HL-60/S4 (cell line): ENCODE measurements around the gene ADCY10.
"Not testable (repeated sequence)": the region's sequence is repeated elsewhere in the genome, so short reads cannot be mapped to it uniquely, and the experiment has no call there.

ENCODE experiments used
- in situ Hi-C: fragments of 300-500 bp; cut with MboI; formaldehyde crosslinking; loops from 2 replicates; pipeline ENCODE4 v1.14.3; 2022; ENCODE audit warnings: low sequenced_read_pairs

ADCY10 gene

DNA sequence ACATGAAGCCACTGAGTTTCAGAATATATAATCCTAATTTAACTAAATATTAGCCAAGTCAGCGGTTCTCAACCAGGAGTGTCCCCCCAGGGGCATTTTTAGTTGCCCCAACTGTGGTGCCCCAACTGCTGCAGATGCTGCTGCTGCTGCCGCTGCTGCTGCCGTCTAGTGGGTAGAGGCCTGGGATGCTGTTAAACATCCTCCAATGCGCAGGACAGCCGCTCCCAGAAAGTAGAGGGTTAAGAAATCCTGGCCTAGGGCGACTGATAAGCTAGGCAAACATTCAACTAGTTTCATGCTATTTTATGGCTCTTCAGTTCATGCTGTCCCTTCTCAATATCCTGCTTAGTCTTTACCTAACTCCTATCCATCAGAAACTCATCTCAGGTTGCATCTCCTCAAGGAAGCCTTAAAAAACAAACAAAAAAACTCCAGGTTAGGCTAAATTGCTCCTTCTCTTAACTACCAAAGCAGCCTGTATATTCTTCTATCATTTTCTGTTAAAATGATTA, 12.6 kb upstream of the ADCY10 start:
- in situ Hi-C loops, result no loop called here

DNA sequence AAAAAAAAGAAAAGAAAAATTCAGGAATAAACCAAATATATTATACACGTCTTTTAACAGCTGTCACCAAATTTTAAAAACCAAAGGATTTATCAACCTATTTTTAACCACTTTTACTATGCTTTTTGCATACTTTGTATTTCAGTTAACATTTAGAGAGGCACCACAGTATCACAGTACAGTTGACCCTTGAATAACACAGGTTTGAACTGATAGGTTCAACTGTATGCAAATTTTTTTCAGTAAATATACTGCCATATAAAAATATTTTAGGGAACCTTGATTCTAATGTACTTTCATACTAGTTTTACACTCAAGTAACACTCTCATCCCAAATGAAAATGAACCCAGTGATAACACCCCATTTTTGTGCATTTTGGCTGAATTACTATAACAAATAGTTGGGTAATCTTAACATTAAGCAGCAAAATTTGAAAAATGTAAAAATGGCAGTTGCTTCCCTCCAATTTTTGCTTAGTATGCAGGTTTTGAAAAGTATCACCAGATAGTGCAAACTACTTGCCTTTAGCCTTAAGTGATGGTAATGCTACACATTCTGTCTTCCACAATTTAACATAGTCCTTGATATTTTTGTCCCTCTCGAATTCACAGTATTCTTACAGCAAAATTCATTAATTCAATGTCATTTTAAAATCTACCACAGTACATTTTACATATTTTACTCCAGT, 10.8 kb upstream of the ADCY10 start:
- in situ Hi-C loops, result no loop called here

DNA sequence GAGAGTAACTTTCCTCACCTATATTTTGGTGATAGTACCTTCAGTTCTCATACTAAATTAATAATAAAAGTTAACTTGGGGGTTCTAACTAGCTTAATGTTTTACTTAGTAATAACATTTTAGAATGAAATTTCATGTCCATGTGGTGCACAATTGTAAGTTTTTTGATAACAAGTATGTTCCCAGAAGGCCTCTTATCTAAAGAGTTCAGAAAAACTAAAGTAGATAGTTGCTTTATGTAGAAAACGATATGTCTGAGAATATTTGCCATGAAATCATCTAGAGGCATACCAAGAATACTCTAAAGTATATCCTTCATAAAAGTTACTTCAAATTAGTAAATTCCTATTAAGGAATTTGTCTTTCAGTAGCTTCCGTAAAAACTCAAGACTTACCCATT, 10.2 kb upstream of the ADCY10 start:
- in situ Hi-C loops, result no loop called here

DNA sequence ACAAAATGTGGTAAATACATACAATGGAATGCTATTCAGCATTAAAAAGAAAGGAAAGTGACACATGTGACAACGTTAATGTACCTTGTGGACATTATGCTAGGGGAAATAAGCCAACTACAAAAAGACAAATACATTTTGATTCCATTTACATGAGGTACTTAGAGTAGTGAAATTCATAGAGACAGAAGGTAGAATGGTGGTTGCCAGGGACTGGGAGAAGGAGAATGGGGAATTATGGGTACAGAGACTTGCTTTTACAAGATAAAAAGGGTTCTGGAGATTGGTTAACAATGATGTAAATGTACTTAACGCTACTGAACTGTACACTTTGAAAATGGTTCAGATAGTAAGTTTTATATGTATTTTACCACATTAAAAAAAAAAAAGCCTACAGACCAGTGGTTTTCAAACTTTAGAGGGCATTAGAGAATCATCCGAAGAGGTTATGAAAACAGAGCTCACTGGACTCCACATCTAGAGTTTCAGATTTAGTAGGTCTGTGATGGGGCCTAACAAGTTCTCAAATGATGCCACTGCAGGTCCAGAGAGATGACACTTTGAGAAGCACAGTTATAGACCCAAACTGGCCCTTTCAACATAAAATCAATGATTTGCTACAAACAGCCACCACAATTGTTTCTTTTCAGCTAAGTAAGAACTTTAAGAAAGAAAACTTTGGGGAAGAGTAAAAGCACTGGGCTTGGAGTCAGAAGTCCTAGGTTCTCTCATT, 9.6 kb upstream of the ADCY10 start:
- in situ Hi-C loops, result no loop called here

DNA sequence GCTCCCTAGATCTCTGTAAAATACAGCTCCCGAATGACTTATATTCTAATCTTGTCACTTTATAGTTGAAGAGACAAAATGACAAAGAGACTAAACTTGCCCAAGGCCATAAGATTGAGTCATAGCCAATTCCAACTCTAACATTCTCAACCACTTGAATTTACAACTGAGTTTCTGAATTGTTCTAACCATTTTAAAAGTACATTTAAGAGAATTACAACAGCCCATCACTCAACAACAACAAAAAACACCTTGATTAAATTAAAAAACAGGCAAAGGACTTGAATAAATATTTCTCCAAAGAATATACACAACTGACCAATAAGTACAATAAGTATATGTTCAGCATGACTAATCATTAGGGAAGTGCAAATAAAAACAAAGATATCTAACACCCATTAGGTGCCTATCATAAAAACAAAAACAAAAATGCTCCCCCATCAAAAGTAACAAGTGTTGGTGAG, 8.7 kb upstream of the ADCY10 start:
- in situ Hi-C loops, result no loop called here

DNA sequence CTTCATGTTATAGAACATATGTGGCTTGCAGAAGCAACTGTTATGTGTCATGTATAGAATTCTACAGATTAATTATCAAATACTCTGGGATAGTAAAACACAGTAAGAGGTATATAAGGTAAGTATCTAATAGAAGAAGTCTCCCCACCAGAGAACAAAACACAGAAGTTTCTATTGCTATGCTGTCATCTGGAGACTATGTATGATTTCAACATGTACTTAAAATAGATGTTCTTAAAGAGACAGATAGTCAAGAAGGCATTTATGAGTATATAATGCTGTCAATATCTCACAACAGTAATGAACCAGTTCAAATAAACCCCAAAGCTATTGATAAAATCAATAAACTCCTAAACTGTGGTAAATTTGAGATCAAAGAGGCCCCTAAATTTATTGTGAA, 8.1 kb upstream of the ADCY10 start:
- in situ Hi-C loops, result no loop called here

DNA sequence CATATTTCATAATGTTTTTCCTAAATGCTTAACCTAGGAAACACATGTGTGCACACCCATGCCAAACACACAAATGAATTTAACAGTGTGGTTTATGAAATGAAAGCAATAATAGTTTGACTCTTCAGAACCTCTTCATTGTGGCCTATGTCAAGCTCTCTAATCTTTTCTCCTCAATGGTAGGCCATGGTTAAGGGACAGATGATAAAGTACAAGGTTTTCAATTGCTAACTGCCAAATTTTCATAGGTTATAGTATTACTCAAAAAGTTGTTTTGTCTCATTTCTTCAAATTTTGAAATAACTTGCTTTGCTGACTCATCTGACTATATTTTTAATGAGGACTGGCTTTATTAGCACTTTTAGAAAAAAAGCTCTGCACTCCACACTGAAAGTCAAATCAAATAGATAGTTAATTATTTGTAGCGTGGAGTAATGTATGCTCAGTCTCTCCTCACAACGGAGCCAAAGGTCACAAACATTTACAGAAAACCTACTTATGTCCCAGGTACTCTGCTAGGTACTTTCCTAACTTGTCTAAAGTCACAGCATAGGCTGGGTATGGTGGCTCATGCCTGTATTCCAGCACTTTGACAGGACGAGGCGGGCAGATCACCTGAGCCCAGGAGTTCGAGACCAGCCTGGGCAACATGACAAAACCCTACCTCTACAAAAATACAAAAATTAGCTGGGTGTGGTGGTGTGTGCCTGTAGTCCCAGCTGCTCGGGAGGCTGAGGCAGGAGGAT, 3.0 kb upstream of the ADCY10 start:
- in situ Hi-C loops, result no loop called here

DNA sequence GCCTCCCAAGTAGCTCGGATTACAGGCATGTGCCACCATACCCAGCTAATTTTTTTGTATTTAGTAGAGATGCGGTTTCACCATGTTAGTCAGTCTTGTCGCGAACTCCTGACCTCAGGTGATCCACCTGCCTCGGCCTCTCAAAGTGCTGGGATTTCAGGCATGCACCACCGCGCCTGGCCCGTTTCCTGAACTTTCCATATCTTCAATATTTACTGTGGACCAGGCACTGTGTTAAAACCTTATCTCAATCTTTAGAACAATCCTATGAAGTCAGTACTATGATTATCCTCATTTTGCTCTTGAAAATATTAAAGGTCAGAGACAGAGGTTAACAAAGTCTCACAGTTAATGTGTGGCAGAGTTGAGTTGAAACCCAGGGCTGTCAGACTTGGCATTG, 1.6 kb upstream of the ADCY10 start:
- in situ Hi-C loops, result no loop called here

DNA sequence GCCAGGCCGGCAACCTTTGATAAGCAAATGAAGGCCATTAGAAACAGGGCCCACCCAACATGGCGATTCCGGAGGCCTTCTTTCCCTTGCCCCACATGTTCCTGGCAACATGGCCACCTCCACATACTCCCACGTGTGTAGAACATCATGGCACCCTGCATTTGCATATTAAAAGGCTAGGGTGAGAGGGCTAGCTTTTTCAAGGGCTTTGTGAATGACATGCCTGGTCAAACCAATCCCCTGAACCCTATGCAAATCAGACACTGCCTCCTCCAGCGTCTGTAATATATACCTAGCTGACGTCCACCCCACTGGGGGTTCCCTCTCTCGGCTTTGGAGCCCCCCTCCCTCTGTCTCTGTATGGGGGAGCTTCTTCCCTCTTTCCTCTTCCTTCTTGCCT, 1.6 kb downstream of the ADCY10 start:
- in situ Hi-C loops, result no loop called here

DNA sequence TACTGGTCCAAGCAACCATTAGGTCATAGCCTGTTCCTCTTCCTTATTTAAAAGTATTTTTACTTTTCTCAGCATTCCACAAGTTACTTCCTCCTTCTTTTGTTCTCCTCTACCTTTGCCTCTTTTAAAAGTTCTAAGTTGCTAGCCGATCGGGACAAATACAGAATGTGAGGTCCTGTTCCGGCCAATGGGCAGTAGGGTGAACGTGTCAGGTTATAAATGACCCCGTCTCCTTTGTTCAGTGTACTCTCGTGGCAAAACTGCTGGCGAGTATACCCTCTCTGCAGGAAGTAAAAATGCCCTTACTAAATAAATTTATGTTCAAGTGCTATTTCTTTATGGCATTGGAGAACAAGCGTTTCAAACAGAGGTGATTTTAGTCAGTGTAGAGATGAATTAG, 2.5 kb downstream of the ADCY10 start:
- in situ Hi-C loops, result no loop called here

DNA sequence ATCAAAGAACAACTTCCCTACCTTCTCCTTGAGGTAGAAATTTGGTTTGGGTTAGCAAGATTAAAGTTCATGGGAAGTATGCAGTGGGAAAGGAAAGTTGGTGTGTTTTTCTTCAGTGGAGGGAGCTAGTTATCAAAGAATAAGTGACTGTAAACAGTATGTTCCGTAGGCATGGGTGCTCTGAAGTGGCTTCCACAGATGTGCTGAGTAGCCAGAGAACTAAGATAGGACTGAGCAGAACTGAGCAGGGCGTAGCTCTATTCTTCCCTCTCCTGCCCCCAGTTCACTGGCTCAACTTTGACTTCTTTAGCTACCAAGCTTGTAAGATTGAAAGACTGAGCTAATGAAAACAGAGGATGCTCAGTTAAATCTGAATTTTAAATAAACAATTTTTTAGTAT, 3.4 kb downstream of the ADCY10 start:
- in situ Hi-C loops, result no loop called here

DNA sequence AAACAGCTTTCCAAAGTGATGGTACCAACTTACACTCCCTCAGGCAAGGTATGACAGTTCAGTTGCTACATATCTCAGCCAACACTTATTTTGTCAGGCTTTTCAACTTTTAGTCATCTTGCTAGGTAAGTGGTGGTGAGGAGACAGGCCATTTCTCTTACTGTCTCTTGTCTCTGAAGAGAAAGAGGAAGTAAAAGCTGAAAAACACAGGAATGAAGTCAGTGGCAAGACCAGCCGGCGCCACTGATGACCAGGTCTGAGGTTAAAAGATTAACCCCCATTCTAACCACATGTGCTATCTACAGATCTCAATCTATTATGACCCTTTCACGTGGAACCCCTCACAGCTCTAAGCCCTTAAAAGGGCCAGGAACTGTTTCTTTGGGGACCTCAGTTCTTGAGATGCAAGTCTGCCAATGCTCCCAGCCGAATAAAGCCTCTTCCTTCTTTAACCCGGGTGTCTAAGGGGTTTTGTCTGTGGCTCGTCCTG, 4.2 kb downstream of the ADCY10 start:
- in situ Hi-C loops, result no loop called here

DNA sequence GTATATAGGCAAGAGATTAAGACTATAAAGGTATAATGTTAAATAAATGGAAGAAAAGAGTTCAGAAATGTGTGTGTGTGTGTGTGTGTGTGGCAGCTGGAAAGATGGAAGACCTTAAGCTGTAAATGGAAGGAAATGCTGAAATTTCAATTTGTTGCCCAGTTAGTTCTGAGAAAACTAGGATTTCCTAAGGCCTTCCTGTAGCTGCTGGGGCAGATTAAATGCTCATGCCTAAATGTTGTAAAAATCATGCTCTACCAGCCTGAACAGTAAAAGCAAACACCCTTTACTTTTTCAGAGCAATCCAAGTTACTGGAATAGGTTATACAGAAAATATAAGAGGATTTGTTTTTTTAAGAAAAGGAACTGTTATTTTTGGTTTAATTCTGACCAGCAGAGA, 8.3 kb downstream of the ADCY10 start:
- in situ Hi-C loops, result no loop called here

DNA sequence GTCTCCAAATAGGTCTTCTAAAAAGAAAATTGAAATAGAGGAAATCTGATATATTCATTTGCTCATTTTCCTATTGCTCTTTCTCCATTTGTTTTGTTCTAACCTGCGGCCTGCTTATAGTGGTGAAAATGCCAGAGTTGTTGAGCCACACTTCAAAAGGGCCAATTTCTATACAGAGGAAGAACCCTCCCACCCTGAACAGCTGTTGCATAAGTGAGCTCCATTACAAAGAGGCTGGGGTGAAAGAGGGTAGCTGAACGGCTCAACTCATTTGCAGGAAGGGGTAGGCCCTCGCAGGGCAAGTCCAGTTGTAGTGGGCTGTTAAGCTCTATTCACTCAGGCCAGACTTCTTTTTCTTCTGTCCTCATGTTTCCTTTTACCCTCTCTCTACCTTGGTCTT, 8.8 kb downstream of the ADCY10 start:
- in situ Hi-C loops, result no loop called here

DNA sequence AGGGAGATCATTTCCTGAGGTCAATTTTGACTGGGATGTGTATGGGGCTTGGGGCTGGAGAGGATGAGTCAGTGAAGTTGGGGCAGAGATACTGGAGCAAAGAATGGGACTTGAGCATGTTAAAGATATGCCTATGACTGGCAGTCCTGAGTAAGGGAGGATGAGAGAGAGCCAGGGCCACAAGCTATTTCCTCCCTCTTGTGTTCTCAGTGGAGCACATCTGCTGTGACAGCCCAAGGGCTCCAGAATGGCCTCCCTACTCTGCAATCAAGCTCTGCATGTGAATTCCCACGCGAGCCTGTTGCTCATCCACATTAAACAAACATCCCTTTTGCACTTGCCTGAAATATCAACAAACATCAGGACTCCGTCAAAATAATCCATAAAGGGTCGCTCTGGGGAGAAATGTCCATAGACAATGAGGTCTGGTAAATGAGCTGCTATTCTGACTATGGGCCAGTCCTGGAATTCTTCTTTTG, 9.2 kb downstream of the ADCY10 start:
- in situ Hi-C loops, result no loop called here

DNA sequence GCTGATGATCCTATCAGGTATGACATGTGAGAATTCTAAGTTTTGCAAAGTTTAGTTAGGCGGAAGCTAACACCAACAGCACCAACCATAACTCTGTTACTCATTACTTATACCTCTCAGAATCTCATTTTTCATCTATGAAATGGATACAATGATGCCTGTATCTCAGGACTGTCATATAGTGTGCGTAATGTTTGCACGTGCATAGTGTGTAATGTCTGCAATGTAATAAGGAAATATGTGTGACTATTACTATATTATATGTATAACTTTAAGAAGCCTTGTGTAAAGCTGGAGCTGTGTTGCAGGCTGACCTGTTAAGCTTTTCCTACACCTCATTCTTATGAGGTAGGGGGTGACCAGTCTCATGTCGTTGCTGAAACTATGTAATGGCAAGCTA, 13.0 kb downstream of the ADCY10 start:
- in situ Hi-C loops, result no loop called here

DNA sequence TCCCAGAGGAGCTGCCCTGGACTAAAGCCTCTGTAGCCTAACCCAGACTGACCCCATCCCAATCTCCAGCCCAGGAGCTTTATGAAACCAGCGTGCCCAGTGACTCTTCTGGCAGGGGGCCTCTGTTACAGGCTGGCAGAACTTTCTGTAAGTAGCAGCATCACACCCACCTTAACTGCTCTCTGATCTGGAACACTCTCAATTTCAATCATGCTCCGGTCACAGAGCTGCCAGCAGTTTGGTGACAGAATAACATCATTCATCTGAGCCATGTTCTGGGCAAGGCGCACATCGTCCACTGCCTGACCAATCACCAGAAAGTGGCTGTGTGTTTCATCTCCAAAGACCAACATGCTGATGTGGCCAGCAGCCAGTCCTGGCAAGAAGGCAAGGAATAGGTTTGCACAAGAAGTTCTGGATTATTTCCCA, 14.7 kb downstream of the ADCY10 start:
- in situ Hi-C loops, result no loop called here

DNA sequence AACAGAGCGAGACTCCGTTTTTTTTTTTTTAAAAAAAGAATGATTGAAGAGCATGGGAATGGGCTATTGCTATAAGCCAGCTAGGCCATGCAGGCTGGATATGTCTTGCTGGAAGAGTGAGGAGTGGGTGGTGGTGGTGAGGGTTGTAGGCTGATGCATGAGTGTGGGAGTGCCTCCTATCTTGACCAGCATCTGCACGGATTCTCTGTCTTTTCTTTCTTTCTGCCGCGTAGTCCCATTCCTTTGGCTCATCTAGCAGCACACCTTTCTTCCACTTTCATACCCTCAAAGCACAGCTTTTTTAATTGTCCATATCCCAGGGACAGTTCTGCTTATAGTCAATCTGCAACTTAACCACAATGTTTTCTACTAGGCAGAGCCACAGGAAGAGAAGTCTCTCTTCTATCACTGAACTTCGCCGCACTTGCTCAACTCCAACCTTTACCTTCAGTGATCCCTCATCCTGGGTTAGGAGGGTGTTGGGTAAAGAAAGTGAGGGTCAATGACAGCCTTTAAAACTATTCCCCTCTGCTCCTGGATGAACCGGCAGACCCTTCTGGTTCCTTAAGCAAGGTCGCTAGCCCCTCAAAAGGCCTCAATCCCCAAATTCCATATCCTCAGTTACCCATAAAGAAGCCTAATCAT, 15.2 kb downstream of the ADCY10 start:
- in situ Hi-C loops, result no loop called here

DNA sequence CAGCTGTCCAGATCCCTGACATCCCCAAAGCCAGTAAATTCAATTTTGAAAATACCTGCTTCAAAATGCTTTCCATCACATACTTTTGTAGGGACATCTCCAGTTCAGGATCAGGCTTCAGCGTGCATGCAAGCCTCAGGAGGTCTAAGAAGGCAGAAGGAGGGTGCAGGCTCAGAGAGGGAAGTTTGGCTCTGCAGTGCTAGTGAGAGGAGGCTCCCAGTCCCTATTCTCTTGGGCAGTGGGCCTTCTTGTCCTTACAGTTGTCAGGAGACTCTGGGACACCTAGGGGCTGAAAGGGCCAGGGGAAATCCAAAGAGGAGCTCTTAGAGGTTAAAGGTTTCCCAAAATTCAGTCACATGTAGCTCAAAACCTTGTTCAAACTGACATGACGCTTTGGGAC, 20.1 kb downstream of the ADCY10 start:
- in situ Hi-C loops, result no loop called here

DNA sequence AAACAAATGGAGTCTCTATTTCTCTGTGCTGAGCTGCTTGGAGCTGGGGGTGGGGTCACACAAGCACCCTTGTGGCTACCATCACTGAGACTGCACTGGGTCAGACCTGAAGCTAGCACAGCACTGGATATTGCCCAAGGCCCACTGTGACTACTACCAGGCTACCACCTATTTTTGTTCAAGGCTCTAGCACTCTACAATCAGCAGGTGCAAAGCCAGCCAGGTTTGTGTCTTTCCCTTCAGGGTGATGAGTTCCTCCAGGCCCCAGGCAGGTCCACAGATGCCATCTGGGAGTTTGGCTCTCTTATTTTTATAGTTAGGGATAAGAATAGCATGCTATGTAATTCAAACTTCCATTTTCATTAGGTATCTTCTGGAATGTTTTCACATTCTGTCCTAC, 23.5 kb downstream of the ADCY10 start:
- in situ Hi-C loops, result no loop called here

DNA sequence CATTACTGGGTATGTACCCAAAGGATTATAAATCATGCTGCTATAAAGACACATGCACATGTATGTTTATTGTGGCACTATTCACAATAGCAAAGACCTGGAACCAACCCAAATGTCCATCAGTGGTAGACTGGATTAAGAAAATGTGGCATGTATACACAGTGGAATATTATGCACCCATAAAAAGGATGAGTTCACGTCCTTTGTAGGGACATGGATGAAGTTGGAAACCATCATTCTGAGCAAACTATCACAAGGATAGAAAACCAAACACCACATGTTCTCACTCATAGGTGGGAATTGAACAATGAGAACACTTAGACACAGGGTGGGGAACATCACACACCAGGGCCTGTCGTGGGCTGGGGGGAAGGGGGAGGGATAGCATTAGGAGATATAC, 26.7 kb downstream of the ADCY10 start:
- in situ Hi-C loops, result not testable (repeated sequence)
